RWPE2 (cell line): ENCODE results near the gene IPO8.

Source experiments
- ATAC-seq: fragments of 200-7000 bp; cut with Tn5 transposase; 3 replicates; pipeline ENCODE4 v1.9.1; 2021; ENCODE audit warnings: low read depth
- DNase-seq: peaks from one replicate; pipeline ENCODE4 v3.0.0-alpha.2; 2020; ENCODE audit warnings: low spot score
- H3K27ac ChIP-seq: fragments of 450-650 bp; 2 replicates; pipeline ENCODE4 v1.5.1; 2017; ENCODE audit warnings: mild to moderate bottlenecking; ENCODE audit not compliant: poor library complexity, severe bottlenecking
- H3K27me3 ChIP-seq: fragments of 250-450 bp; sonication (Bioruptor Pico); 2 replicates; pipeline ENCODE4 v1.5.1; 2021; ENCODE audit warnings: mild to moderate bottlenecking, moderate library complexity; ENCODE audit not compliant: insufficient read depth, poor library complexity, severe bottlenecking
- H3K36me3 ChIP-seq: fragments of 250-450 bp; sonication (Bioruptor Pico); 2 replicates; pipeline ENCODE4 v1.5.1; 2020; ENCODE audit warnings: low read depth, mild to moderate bottlenecking, moderate library complexity
- H3K4me1 ChIP-seq: fragments of 250-450 bp; sonication (Bioruptor Pico); 2 replicates; pipeline ENCODE4 v1.5.1; 2021; ENCODE audit warnings: mild to moderate bottlenecking, moderate library complexity; ENCODE audit not compliant: insufficient read depth, poor library complexity, severe bottlenecking
- H3K4me3 ChIP-seq: fragments of 250-450 bp; sonication (Bioruptor Pico); 2 replicates; pipeline ENCODE4 v1.5.1; 2021; ENCODE audit warnings: mild to moderate bottlenecking, moderate library complexity; ENCODE audit not compliant: severe bottlenecking
- H3K9me3 ChIP-seq: fragments of 250-450 bp; sonication (Bioruptor Pico); 2 replicates; pipeline ENCODE4 v1.5.1; 2021; ENCODE audit warnings: mild to moderate bottlenecking, moderate library complexity; ENCODE audit not compliant: severe bottlenecking
- CTCF ChIP-seq: fragments of 450-650 bp; IDR thresholded peaks from one replicate; pipeline ENCODE4 v1.5.1; 2017; ENCODE audit warnings: mild to moderate bottlenecking, moderate library complexity; ENCODE audit not compliant: poor library complexity, severe bottlenecking

The IPO8 gene

GRCh38 chr12:30587782-30588181, 107.9 kb downstream of the IPO8 start:
- Histone ChIP-seq H3K9me3 (no peaks in the 10 kb centered on the region), H3K27me3 (no peaks in the 10 kb centered on the region), H3K36me3 (no peaks in the 10 kb centered on the region), H3K4me3 (no peak overlapping the region), H3K27ac (no peak overlapping the region), H3K4me1 (no peaks in the 10 kb centered on the region)
- no peak for ATAC-seq
- TF ChIP-seq CTCF, result no peak
- DNase-seq, result no peak

GRCh38 chr12:30585877-30586276, 109.8 kb downstream of the IPO8 start:
- Histone ChIP-seq H3K36me3 (no peaks in the 10 kb centered on the region), H3K4me3 (no peak overlapping the region), H3K27me3 (no peaks in the 10 kb centered on the region), H3K4me1 (no peaks in the 10 kb centered on the region), H3K9me3 (no peaks in the 10 kb centered on the region), H3K27ac (no peak overlapping the region)
- ATAC-seq (no peak), DNase-seq (no peak)
- no peak for TF ChIP-seq CTCF

GRCh38 chr12:30582943-30583342, 112.7 kb downstream of the IPO8 start:
- Histone ChIP-seq H3K27me3 (no peaks in the 10 kb centered on the region), H3K9me3 (no peaks in the 10 kb centered on the region), H3K4me3 (no peak overlapping the region), H3K36me3 (no peaks in the 10 kb centered on the region), H3K4me1 (no peaks in the 10 kb centered on the region), H3K27ac (no peak overlapping the region)
- TF ChIP-seq CTCF, result no peak
- no peak for DNase-seq
- no peak for ATAC-seq

GRCh38 chr12:30580344-30580743, 115.3 kb downstream of the IPO8 start:
- H3K27ac ChIP-seq, result no peak overlapping the region
- H3K4me1 ChIP-seq, result no peaks in the 10 kb centered on the region
- no peaks in the 10 kb centered on the region for H3K36me3 ChIP-seq
- no peaks in the 10 kb centered on the region for H3K27me3 ChIP-seq
- DNase-seq (no peak), ATAC-seq (no peak)
- TF ChIP-seq CTCF, result no peak
- H3K9me3 ChIP-seq, result no peaks in the 10 kb centered on the region
- H3K4me3 ChIP-seq, result no peak overlapping the region
